ENCODE measurements around the gene PDGFD.

GRCh38 chr11:104191124-104191523 is 27.2 kb upstream of the PDGFD start:
- TF ChIP-seq CTCF (conservative IDR thresholded peaks at IDR 0.05 in 1 of 2, IDR thresholded peaks at IDR 0.05 in 1 of 2; ENCODE audit: low read depth in 1 of 2, low read length in 2 of 2) (no peak), EZH2 (IDR thresholded peaks at IDR 0.05; ENCODE audit: low read length, missing control alignments) (no peak)
